ENCODE data around the gene MAP7D2. TPM values are rescaled to one million over a fixed set of nuclear protein-coding genes. Genes with fewer than 3 reads are reported as not detected.
A peak's percentile ranks its signal among the peaks of the same experiment; 100 is the strongest.
"Not testable (repeated sequence)": the region's sequence is repeated elsewhere in the genome, so short reads cannot be mapped to it uniquely, and the experiment has no call there.

Gene MAP7D2
- total RNA-seq, 1 experiment from 2014 or later: 45.4 TPM

DNA sequence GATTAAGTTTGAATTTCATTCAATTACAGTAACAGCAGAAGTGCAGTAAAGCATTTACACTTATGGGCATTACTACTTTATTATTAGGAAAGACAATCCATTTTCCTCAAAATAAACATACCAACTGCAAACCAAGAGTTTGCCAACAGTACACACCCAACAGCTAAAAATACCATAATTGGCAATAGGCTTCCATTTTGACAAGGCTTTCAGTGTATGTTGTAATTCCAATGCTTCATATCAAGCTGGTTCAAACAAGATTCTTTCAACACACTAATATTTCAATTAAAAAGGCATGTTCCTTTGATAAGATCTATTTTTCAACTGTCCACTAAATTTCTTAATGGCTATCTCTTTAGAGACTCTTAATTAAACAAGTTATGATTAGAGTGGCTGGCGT lies 12.8 kb upstream of the MAP7D2 start:
- H3K36me3 ChIP-seq (ENCODE audit: control insufficient read depth, insufficient read depth, low read length): no peaks in the 10 kb centered on the region

DNA sequence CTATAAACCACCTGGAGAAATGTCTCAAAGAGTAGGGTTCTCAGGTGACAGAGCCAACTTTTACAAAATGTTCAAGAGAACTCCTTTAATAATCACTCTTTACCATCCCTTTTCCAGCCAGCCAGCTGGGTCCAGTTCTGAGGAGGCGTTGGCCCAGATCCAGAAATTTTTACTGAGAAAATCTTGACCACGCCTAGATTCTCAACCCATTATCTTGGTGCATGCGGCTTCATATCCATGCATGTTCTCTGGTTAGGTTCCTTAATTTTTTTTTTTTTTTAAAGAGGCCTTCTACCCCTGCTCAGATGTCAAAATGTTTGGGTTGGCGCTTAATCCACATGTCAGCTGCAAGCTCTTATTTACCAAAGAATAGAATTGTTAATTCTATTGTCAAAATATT lies 12.0 kb upstream of the MAP7D2 start:
- Mint-ChIP-seq H3K4me3 (ENCODE audit: unreplicated experiment) (no peak overlapping the region), H3K27me3 (ENCODE audit: insufficient read depth, unreplicated experiment) (no peaks in the 10 kb centered on the region), H3K27ac (ENCODE audit: unreplicated experiment) (no peak overlapping the region), H3K36me3 (ENCODE audit: insufficient read depth, unreplicated experiment) (peaks cover 31% of the 10 kb centered on the region), H3K9me3 (ENCODE audit: unreplicated experiment) (no peaks in the 10 kb centered on the region), H3K4me1 (ENCODE audit: low read depth, unreplicated experiment) (no peaks in the 10 kb centered on the region)
- ChIA-PET POLR2A (no interaction called here), CTCF (no interaction called here)
- no peaks in the 10 kb centered on the region for H3K36me3 ChIP-seq (ENCODE audit: control insufficient read depth, insufficient read depth, low read length)
- no peaks in the 10 kb centered on the region for H3K27me3 ChIP-seq (replicated peaks; ENCODE audit: control insufficient read depth, insufficient read depth, low read length)
- H3K4me1 ChIP-seq: 0 out of 2 replicates have a peak, but pooled peaks cover 7% of the 10 kb centered on the region
- BruUV-seq (replicated peaks): no TSS peak
- TF ChIP-seq, protein P1, sequence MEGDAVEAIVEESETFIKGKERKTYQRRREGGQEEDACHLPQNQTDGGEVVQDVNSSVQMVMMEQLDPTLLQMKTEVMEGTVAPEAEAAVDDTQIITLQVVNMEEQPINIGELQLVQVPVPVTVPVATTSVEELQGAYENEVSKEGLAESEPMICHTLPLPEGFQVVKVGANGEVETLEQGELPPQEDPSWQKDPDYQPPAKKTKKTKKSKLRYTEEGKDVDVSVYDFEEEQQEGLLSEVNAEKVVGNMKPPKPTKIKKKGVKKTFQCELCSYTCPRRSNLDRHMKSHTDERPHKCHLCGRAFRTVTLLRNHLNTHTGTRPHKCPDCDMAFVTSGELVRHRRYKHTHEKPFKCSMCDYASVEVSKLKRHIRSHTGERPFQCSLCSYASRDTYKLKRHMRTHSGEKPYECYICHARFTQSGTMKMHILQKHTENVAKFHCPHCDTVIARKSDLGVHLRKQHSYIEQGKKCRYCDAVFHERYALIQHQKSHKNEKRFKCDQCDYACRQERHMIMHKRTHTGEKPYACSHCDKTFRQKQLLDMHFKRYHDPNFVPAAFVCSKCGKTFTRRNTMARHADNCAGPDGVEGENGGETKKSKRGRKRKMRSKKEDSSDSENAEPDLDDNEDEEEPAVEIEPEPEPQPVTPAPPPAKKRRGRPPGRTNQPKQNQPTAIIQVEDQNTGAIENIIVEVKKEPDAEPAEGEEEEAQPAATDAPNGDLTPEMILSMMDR (IDR thresholded peaks at IDR 0.05; ENCODE audit: insufficient read depth in 1 of 2, low read depth in 1 of 2, low read length in 1 of 2, severe bottlenecking in 1 of 2, unreplicated experiment in 1 of 2): no peak
- no peaks in the 10 kb centered on the region for H3K9me3 ChIP-seq
- no peak overlapping the region for H3K4me3 ChIP-seq (ENCODE audit: low read depth, low read length)
- no peak for DNase-seq
- intact Hi-C loops (cut with micrococcal nuclease; ENCODE audit: unreplicated experiment): no loop called here

More for the DNA sequence above, 12.8 kb upstream of the MAP7D2 start:
- H3K9me3 ChIP-seq: no peaks in the 10 kb centered on the region
- ChIA-PET POLR2A (no interaction called here), CTCF (no interaction called here)
- H3K36me3 Mint-ChIP-seq (ENCODE audit: insufficient read depth, unreplicated experiment): peaks cover 40% of the 10 kb centered on the region
- H3K4me3 ChIP-seq (ENCODE audit: low read depth, low read length): no peak overlapping the region
- no peak overlapping the region for H3K27ac Mint-ChIP-seq (ENCODE audit: unreplicated experiment)
- H3K27me3 Mint-ChIP-seq (ENCODE audit: insufficient read depth, unreplicated experiment): no peaks in the 10 kb centered on the region
- DNase-seq: no peak
- H3K27me3 ChIP-seq (replicated peaks; ENCODE audit: control insufficient read depth, insufficient read depth, low read length): no peaks in the 10 kb centered on the region
- no peaks in the 10 kb centered on the region for H3K9me3 Mint-ChIP-seq (ENCODE audit: unreplicated experiment)
- 0 out of 2 replicates have a peak, but pooled peaks cover 7% of the 10 kb centered on the region for H3K4me1 ChIP-seq
- H3K4me1 Mint-ChIP-seq (ENCODE audit: low read depth, unreplicated experiment): no peaks in the 10 kb centered on the region
- TF ChIP-seq, protein P1 (IDR thresholded peaks at IDR 0.05; ENCODE audit: insufficient read depth in 1 of 2, low read depth in 1 of 2, low read length in 1 of 2, severe bottlenecking in 1 of 2, unreplicated experiment in 1 of 2): no peak
- intact Hi-C loops (cut with micrococcal nuclease; ENCODE audit: unreplicated experiment): no loop called here
- no peak overlapping the region for H3K4me3 Mint-ChIP-seq (ENCODE audit: unreplicated experiment)
- no TSS peak for BruUV-seq (replicated peaks)

GRCh38 chrX:20127440-20127839 lies 10.7 kb upstream of the MAP7D2 start:
- DNase-seq; H3K4me3 Mint-ChIP-seq (ENCODE audit: unreplicated experiment); H3K9me3 Mint-ChIP-seq (ENCODE audit: unreplicated experiment); H3K4me3 ChIP-seq (ENCODE audit: low read depth, low read length); H3K27ac Mint-ChIP-seq (ENCODE audit: unreplicated experiment); H3K9me3 ChIP-seq; CTCF ChIA-PET; H3K4me1 ChIP-seq; intact Hi-C loops (cut with micrococcal nuclease; ENCODE audit: unreplicated experiment); H3K4me1 Mint-ChIP-seq (ENCODE audit: low read depth, unreplicated experiment); H3K36me3 ChIP-seq (ENCODE audit: control insufficient read depth, insufficient read depth, low read length); H3K27me3 ChIP-seq (replicated peaks; ENCODE audit: control insufficient read depth, insufficient read depth, low read length); POLR2A ChIA-PET; H3K27me3 Mint-ChIP-seq (ENCODE audit: insufficient read depth, unreplicated experiment): not testable (repeated sequence)
- TSS peak; percentile 33 for BruUV-seq (replicated peaks)
- peaks cover 28% of the 10 kb centered on the region for H3K36me3 Mint-ChIP-seq (ENCODE audit: insufficient read depth, unreplicated experiment)

GRCh38 chrX:20126833-20127232 lies 10.1 kb upstream of the MAP7D2 start:
- BruUV-seq (replicated peaks): not testable (repeated sequence)

More at GRCh38 chrX:20126833-20127232, 10.1 kb upstream of the MAP7D2 start:
- H3K36me3 ChIP-seq (ENCODE audit: control insufficient read depth, insufficient read depth, low read length); H3K27ac Mint-ChIP-seq (ENCODE audit: unreplicated experiment); POLR2A ChIA-PET; intact Hi-C loops (cut with micrococcal nuclease; ENCODE audit: unreplicated experiment); H3K4me3 ChIP-seq (ENCODE audit: low read depth, low read length); H3K9me3 Mint-ChIP-seq (ENCODE audit: unreplicated experiment); H3K27me3 Mint-ChIP-seq (ENCODE audit: insufficient read depth, unreplicated experiment); DNase-seq; H3K4me1 ChIP-seq; H3K9me3 ChIP-seq; H3K4me3 Mint-ChIP-seq (ENCODE audit: unreplicated experiment); H3K27me3 ChIP-seq (replicated peaks; ENCODE audit: control insufficient read depth, insufficient read depth, low read length); CTCF ChIA-PET; H3K4me1 Mint-ChIP-seq (ENCODE audit: low read depth, unreplicated experiment): not testable (repeated sequence)
- peaks cover 28% of the 10 kb centered on the region for H3K36me3 Mint-ChIP-seq (ENCODE audit: insufficient read depth, unreplicated experiment)
